ENCODE results near the gene TTC36.

DNA sequence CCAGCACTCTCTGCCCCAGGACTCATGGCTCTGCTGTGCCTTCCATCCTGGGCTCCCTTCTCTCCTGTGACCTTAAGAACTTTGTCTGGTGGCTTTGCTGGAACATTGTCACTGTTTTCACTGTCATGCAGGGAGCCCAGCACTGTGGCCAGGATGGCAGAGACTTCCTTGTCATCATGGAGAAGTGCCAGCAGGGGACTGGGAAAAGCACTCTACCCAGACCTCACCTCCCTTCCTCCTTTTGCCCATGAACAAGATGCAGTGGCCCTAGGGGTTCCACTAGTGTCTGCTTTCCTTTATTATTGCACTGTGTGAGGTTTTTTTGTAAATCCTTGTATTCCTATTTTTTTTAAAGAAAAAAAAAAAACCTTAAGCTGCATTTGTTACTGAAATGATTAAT, 2.9 kb upstream of the TTC36 start:
- no peak for TF ChIP-seq GATA3 (IDR thresholded peaks at IDR 0.05; ENCODE audit: low read depth, low read length)
- TF ChIP-seq GATA2 (IDR thresholded peaks at IDR 0.05; ENCODE audit: low read depth, low read length) = no peak

All from SH-SY5Y (cell line).